Muscle of back (tissue), 11 donors: ENCODE data around the gene SLC6A17. TPM values are rescaled to one million over a fixed set of nuclear protein-coding genes. Genes with fewer than 3 reads are reported as not detected.

Experiments used
- DNase-seq, 3 donors: peaks; one replicate each; pipeline versions ENCODE4 v3.0.0 to v3.0.0-alpha.2; 2013
- polyA plus RNA-seq, 10 donors: library from polyadenylated mRNA; unstranded; fragments of 120-200 nt; gene quantifications; one replicate each; pipeline ENCODE4 v1.2.1, GENCODE V29; 2013; ENCODE audit not compliant: insufficient read length in 10 of 10

Gene SLC6A17
- polyA plus RNA-seq, 10 donors: 0.29 to 1.7 (median 0.41) TPM

GRCh38 chr1:110135246-110135645 is 15.0 kb upstream of the SLC6A17 start:
- no peak for DNase-seq

GRCh38 chr1:110135666-110136065 is 14.6 kb upstream of the SLC6A17 start:
- no peak for DNase-seq

DNA sequence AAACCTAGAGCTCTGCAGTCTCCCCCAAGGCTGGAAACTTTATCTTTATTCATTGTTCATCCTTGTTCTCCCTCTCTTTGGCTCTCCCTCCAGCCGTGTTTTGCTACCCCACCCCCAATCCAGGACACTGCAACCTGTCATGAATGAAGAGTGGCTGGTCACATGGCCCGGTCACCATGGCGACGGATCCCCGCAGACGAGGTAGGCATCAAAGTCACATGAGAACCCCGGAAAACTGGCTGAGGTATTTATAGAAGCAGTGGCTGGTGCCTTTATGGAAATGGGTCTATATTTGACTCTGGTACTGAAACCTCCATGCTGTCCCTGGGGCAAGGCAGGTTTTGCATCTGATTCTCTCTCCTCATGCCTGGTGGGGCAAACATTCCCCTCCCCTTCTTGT is 13.4 kb upstream of the SLC6A17 start:
- no peak for DNase-seq

GRCh38 chr1:110138956-110139355 is 11.3 kb upstream of the SLC6A17 start:
- no peak for DNase-seq

GRCh38 chr1:110144366-110144765 is 5.9 kb upstream of the SLC6A17 start:
- no peak for DNase-seq

DNA sequence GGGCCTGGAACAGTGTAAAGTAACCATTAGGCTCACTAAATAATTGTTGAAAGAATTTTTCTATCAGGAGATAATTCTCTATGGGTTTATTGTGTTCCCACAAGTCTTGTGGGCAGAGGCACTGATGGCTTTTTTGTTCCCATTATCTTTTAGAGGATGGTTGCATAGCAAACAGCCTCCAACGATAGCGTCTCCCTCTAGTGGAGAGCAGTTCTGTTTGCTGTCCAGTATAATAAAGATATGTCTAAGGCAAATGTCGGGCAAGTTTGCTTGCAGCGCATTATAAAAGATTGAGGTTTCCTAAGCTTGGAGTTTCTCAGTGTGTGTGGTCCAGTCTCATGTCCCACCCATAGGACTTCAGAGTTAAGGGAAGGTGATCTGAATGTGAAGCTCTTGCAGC is 1.3 kb upstream of the SLC6A17 start:
- DNase-seq: no peak

DNA sequence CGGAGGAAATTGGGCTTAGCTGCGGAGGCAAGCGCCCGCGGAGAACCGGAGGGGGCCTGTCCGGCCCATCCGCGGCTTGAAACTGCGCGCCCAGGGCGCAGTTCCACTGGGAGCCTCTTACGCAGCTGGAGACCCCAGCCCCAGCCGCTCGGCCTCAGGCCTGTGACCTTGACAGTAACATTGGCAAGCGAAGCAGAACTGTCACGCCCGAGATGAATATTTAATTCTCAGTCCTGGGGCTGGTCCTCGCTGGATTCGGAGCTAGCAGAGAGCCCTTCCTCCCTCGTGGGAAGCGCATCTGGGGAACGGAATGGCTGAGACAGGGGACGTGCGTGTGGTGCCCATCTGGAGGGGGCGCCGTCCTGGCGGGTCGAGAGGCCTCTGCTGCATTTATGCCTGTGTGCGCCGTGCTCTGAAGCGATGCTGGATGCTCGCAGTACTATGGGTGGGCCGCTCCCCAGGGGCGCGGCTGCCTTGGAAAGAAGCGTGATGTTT is 928 bp downstream of the SLC6A17 start:
- no peak for DNase-seq

DNA sequence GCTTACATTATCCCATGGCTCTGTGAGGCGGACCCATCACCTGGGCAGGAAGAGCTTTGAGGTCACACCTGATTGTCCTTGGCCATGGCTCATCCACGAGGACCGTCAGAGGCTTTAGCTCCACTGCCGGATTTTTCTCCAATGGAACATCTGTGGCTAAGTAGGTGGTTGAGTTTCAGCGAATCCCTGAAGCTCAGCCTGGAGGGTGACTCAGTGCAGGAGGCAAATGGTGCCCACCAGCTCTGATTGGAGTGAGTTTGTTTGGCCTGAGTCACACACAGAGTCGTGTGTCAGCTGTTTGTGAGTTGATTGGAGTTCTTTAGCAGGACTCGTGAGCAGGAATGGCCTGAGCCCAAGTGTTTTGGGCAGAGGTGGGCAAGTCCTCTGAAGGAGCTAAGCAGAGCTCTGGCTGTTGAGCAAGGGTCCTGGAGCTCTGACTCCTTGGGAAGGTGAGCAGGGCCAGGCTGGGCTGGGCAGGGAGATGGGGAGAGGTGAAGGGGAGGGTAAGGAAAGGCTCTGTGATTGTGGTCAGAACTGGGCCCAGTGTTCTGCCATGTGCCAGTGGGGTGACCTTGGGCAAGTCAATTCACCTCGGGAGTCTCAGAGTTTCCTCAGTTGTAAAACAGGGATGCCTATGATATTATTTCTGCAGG is 2.0 kb downstream of the SLC6A17 start:
- no peak for DNase-seq

GRCh38 chr1:110153407-110153950 is 3.2 kb downstream of the SLC6A17 start:
- no peak for DNase-seq

- DNase-seq: peak; percentile 48 to 80 (median 69)
Observed at GRCh38 chr1:110155878-110156522, 5.7 kb downstream of the SLC6A17 start.

- no peak for DNase-seq
Observed at GRCh38 chr1:110158261-110158660, 8.0 kb downstream of the SLC6A17 start.

- no peak for DNase-seq
Observed at GRCh38 chr1:110159168-110159567, 8.9 kb downstream of the SLC6A17 start.

DNA sequence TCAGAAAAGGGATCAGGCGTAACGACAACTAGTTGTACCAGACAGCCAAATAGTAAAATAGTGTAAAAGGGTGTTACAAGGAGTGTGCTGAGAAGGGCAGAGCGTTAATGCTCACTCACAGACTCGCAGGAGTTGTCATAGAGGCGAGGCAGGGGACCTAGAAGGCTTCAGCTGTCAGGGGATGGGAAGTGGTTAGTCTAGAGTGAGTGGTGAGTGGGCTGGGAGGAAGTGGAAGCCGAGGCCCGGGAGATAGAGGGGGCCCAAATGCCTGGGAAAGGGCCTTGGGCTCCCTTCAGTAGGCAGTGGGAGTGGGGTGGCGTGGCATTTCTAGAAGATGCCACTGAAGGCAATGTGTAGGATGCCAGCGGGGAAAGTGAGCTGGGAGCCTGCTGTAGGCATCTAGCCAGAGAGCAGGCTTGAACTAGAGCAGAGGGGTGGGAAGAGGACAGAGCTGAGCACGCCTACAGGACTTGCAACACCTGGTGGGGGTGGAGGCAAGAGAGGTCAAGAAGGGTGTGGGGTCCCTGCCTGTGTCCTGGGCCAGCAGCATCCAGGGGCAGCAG is 10.3 kb downstream of the SLC6A17 start:
- DNase-seq: no peak

GRCh38 chr1:110161165-110161564 is 10.9 kb downstream of the SLC6A17 start:
- no peak for DNase-seq

GRCh38 chr1:110161849-110162248 is 11.6 kb downstream of the SLC6A17 start:
- no peak for DNase-seq

GRCh38 chr1:110163591-110163990 is 13.3 kb downstream of the SLC6A17 start:
- DNase-seq: no peak

DNA sequence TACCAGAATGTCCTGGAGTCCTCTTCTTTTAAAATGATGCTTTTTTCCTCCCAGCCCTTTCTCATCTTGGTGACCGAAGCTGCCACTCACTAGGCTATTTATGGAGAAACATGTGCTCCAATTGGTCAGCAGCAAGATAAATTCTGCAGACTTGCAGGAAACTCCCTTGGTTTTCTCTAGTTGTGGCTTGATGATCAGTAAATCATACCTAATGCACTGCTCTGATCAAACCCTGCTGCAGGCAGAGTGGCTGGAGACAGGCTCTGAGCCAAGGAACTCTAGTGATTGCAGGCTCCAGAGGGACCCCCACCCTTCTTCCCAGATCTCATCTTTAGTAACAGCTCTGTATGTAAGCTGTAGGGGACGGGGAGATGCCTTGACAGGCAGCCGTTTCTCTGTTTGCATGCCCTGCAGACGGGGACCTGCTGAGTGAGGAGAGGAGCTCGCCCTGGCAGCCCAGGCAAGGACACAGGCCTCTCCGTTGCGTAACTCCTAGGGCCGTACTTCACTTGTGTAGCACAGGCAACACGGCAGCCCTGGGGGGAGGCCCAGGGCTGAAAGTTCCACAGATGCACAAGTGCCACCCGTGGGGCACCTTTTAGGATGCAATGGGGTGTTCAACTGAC is 14.5 kb downstream of the SLC6A17 start:
- DNase-seq: no peak

DNA sequence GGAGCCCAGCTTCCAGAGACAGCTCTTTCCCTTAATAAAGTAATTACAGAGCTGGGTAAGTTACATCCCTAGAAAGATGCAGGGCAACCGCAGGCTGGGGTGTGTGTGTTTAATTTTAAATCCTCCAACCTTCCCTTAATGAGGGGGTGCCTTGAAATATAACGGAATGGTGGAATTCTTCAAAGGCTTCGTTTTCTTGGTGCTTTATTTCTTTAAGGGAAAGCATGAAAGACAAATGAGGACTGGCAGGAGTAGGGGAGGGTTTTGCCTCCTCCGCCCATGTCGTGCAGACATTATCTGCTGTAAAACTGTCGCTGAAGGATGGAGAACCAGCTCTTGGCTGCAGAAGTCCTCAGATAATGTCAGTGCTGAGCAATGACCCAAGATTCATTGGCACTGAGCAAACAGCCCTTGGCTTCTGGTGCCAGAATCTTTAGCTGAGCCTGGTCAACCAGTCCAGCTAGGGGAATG is 15.5 kb downstream of the SLC6A17 start:
- DNase-seq: no peak

- no peak for DNase-seq
Observed at GRCh38 chr1:110166861-110167260, 16.6 kb downstream of the SLC6A17 start.

GRCh38 chr1:110170766-110171733 is 20.8 kb downstream of the SLC6A17 start:
- peak in 1 of 3 donors; percentile 10 for DNase-seq

GRCh38 chr1:110172001-110172400 is 21.7 kb downstream of the SLC6A17 start:
- no peak for DNase-seq
